ENCODE results near the gene QSER1. TPM values are rescaled to one million over a fixed set of nuclear protein-coding genes. Genes with fewer than 3 reads are reported as not detected.
A peak's percentile ranks its signal among the peaks of the same experiment; 100 is the strongest.
"Not testable (repeated sequence)": the region's sequence is repeated elsewhere in the genome, so short reads cannot be mapped to it uniquely, and the experiment has no call there.

The QSER1 gene
- total RNA-seq, 1 experiment from 2014 or later, result 5.7 TPM

GRCh38 chr11:33001281-33001680 lies 108.7 kb downstream of the QSER1 start:
- DNase-seq, result no peak

DNA sequence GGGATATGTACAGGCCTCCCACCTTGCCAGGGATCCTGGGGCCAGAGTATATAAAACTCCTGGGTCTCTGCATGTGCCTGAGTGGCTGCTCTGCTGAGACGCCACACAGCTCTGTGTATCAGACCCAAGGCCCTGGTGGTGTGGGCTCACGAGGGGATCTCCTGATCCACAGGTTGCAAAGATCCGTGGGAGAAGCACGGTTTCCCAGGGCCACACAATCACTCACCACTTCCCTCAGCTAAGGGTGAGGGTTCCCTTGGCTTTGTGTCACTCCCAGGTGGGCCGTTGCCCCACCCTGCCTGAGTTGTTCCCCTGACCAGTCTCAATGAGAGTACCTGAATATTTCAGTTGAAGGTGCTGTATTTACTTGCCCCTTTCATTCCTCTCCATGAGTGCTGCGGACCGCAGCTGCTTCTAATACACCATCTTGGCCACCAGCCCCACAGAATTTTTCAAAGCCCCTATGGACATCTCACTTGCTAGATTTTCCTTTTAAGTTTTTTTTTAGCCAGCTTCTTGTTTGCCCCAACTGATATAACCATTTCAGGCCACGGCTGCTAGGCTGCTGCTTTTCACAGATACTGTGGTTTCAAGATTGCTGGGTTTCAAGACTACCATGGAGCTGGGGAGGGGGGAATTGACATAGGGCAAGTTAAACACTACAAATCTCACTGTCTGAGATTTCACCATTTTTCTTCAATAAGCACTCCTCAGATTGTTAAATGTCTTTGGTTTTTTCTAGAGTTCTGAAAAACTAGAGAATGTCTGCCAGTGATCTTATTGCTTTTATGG lies 109.3 kb downstream of the QSER1 start:
- Histone ChIP-seq H3K4me3 (no peak overlapping the region), H3K36me3 (no peaks in the 10 kb centered on the region), H3K27me3 (no peaks in the 10 kb centered on the region), H3K9me3 (no peaks in the 10 kb centered on the region)
- DNase-seq, result no peak

More at GRCh38 chr11:33001281-33001680, 108.7 kb downstream of the QSER1 start:
- Histone ChIP-seq H3K36me3 (no peaks in the 10 kb centered on the region), H3K9me3 (no peaks in the 10 kb centered on the region), H3K27me3 (no peaks in the 10 kb centered on the region), H3K4me3 (no peak overlapping the region)

DNA sequence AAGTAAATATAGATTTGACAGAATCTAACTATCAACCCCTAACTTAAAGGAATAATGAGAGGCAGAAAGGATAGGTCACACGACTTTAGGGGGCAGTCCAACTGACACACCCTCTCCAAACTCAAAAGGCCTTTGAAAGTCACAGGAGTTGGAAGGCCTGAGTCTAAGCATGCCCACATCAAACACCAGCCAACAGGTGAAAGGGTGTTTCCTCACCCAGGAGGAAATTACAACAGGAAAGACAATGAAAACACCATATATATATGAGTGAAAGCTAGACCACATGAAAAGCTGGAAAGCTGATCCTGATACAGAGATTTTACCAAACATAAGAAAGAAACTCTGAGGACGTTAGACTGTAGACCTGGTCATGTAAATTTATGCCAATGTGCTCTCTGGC lies 112.6 kb downstream of the QSER1 start:
- Histone ChIP-seq H3K27me3 (no peaks in the 10 kb centered on the region), H3K4me3 (no peak overlapping the region), H3K36me3 (no peaks in the 10 kb centered on the region), H3K9me3 (no peaks in the 10 kb centered on the region)
- no peak for DNase-seq

DNA sequence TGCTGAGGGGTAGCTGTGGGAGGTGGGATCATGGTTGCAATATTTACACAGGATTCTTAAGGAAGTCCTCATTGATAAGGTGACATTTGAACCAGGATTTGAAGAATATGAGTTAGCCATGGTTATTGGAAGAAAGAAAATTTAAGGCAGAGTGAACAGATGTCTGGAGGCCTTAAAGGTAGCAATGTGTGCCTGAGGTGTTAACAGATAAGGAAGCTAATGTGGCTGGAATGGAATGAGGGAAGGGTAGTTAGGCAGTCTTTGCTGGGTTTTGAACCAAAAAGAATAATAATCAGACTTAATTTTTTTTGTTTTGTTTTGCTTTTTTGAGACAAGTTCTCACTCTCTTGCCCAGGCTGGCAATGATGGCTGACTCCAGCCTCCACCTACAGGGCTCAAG lies 113.4 kb downstream of the QSER1 start:
- DNase-seq, result no peak
- no peaks in the 10 kb centered on the region for H3K27me3 ChIP-seq

DNA sequence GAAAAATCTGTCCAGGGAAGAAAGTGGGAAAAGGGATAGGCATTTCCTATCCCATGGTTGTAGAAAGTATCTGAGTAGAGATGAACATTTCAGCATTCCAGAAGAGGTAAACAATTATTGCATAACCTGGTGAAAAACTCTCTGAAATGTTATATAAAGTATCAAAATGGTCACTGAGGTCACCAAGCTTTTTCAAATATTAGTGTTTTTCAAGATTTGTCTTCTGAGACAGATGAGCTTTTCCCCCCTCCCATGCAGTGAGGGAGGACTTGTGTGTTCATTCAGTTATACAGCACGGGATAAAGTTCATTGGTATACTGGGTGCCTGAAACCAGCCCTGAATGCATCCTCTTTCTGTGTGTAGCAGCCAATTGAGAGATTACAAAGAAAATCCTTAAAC lies 121.1 kb downstream of the QSER1 start:
- no peak for DNase-seq
- H3K9me3 ChIP-seq, result no peaks in the 10 kb centered on the region
- H3K36me3 ChIP-seq, result no peaks in the 10 kb centered on the region
- H3K27me3 ChIP-seq, result no peaks in the 10 kb centered on the region
- H3K4me3 ChIP-seq, result no peak overlapping the region

More for the DNA sequence above, 113.4 kb downstream of the QSER1 start:
- H3K4me3 ChIP-seq, result no peak overlapping the region
- no peaks in the 10 kb centered on the region for H3K36me3 ChIP-seq
- H3K9me3 ChIP-seq, result no peaks in the 10 kb centered on the region

DNA sequence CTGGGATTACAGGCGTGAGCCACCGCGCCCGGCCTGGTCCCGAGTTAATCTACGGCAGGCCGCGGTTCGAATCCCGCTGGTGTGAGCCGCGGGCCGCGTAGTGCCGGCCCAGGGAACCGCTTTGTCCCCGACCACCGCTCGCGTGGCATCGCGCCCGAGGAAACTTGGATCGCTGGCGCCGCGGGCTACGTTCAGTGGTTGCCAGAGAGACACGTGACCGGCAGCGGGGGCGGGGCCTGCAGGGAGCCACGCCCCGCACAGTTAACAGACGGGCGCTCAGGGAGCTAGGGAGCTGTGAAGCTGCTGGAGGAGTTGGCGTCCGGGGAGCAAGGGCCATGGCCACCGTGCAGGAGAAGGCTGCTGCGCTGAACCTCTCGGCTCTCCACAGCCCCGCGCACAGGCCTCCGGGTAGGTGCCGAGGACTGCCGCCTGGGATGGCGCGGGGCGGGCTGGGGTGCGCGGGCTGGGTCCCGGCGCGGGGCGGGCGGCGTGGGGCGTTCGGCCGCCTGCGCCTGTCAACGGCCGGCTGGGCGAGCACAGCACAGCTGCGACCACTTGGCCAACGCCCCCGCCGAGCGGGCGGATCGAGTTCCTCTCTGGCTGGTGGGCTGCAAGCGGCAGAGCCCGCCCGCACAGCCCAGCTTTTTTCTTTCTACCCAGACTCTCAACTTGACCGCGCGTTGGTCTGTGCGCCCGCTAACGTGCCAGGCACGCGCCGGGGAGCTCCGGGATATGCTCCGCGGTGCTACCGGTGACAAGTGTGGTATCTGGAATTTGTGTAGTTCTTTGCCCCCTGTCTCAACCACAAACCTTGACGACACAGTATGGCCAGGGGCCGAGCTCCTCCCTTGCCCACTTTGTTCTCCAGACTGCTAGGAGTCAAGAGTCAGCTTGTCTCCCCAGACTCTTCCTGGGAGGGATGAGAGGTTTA lies 123.3 kb downstream of the QSER1 start, which contains the start of gene DEPDC7:
Gene DEPDC7, plus strand, starts transcription at position 258 of the 931 bp plus-strand sequence. Its CDS starts 78 bp downstream, at position 336.
- H3K4me3 ChIP-seq, result peak within 1 kb of the TSS; percentile 59
- peak; percentile 83 for DNase-seq
- H3K27me3 ChIP-seq, result no peaks in the 10 kb centered on the region
- no peaks in the 10 kb centered on the region for H3K36me3 ChIP-seq
- no peaks in the 10 kb centered on the region for H3K9me3 ChIP-seq

DNA sequence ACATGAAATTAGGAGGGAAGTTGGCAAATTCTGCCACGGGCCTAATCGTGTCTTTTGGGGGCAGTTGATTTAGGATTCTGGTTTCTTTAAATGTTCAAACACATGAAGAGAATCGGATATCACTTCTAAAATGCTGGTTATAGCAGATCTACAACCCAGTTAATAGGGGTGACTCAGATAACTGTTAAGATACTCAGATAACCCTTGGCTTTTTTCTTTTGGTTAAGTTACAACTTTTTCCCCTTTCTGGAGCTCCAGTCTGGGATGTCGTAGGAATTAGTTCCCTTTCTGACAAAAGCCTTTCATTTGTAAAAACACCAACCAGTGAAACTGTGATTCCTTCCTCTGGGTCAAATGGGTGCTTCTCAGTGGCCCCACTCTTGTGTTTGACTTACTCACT lies 124.0 kb downstream of the QSER1 start:
- H3K36me3 ChIP-seq, result no peaks in the 10 kb centered on the region
- H3K9me3 ChIP-seq, result no peaks in the 10 kb centered on the region
- H3K4me3 ChIP-seq, result peak overlapping the region; percentile 59
- DNase-seq, result no peak
- no peaks in the 10 kb centered on the region for H3K27me3 ChIP-seq

- no peak overlapping the region for H3K4me3 ChIP-seq
- no peaks in the 10 kb centered on the region for H3K36me3 ChIP-seq
- H3K27me3 ChIP-seq, result no peaks in the 10 kb centered on the region
- DNase-seq, result no peak
- no peaks in the 10 kb centered on the region for H3K9me3 ChIP-seq
Measured at GRCh38 chr11:33017478-33017877, 124.9 kb downstream of the QSER1 start.

GRCh38 chr11:33017965-33018364 lies 125.4 kb downstream of the QSER1 start:
- Histone ChIP-seq H3K27me3 (no peaks in the 10 kb centered on the region), H3K9me3 (no peaks in the 10 kb centered on the region), H3K4me3 (no peak overlapping the region), H3K36me3 (no peaks in the 10 kb centered on the region)
- DNase-seq, result no peak

- no peaks in the 10 kb centered on the region for H3K27me3 ChIP-seq
- H3K9me3 ChIP-seq, result no peaks in the 10 kb centered on the region
- no peak overlapping the region for H3K4me3 ChIP-seq
- H3K36me3 ChIP-seq, result no peaks in the 10 kb centered on the region
- DNase-seq, result no peak
Measured at GRCh38 chr11:33018840-33019239, 126.2 kb downstream of the QSER1 start.

DNA sequence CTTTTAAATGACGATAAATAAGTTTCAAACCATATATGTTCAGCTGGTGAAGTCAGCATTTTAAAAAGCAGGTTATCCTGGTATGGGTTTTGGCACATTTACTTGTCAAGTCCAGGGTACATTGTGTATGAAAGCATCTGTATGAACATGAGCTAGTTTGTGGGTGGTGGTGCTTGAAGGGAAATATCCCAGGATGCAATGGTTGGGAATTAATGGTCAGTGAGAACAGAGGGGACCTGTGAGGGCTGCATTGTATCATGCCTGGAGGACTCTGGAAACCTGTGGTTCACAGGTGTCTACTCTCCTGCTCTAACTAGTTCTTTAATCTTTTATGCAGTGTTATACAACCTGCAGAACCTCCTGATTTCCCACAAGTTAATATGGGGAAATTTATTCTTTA lies 128.9 kb downstream of the QSER1 start:
- no peak overlapping the region for H3K4me3 ChIP-seq
- DNase-seq, result no peak
- H3K9me3 ChIP-seq, result no peaks in the 10 kb centered on the region
- H3K27me3 ChIP-seq, result no peaks in the 10 kb centered on the region
- no peaks in the 10 kb centered on the region for H3K36me3 ChIP-seq

GRCh38 chr11:33021937-33022336 lies 129.3 kb downstream of the QSER1 start:
- Histone ChIP-seq H3K27me3 (no peaks in the 10 kb centered on the region), H3K36me3 (no peaks in the 10 kb centered on the region), H3K9me3 (no peaks in the 10 kb centered on the region), H3K4me3 (no peak overlapping the region)
- no peak for DNase-seq

DNA sequence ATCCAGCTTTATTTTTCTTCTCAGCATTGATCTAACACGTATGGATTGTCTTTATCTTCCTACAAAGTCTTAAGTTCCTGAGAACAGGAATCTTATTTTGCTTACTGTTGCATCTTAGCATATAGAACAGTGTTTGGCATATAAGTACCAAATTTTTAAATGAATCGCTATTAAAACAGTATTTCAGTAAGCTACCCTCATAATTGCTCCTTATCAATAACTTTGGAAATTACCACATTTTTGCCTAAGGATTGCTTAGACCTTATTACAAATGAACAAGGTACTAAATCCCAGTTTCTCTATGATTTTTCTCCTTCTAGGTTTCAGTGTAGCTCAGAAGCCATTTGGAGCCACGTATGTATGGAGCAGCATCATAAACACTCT lies 132.7 kb downstream of the QSER1 start:
- H3K27me3 ChIP-seq, result no peaks in the 10 kb centered on the region
- no peaks in the 10 kb centered on the region for H3K36me3 ChIP-seq
- H3K9me3 ChIP-seq, result no peaks in the 10 kb centered on the region
- H3K4me3 ChIP-seq, result no peak overlapping the region
- DNase-seq, result no peak

DNA sequence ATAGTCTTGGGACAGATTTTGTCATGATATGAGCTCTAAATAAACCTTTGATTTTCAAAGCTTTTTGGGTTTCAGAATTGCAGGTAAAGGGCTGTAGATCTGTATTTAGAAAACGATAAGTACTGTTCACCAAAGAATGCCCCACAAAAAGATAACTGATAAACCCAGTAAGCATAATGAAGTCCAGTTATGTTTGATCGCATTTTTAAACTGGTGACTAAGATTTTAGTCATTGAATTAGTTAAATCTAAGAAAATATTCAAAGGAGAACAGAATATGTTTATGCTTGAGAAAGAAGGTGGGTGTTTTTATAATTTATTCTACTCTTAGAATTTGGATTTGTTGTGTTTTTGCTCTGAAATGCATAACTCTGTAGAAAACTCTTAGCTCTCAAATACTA lies 134.6 kb downstream of the QSER1 start:
- Histone ChIP-seq H3K36me3 (no peaks in the 10 kb centered on the region), H3K27me3 (no peaks in the 10 kb centered on the region), H3K9me3 (no peaks in the 10 kb centered on the region), H3K4me3 (no peak overlapping the region)
- DNase-seq, result no peak

GRCh38 chr11:33027846-33028536 lies 135.4 kb downstream of the QSER1 start:
- no peak overlapping the region for H3K4me3 ChIP-seq
- no peaks in the 10 kb centered on the region for H3K36me3 ChIP-seq
- no peaks in the 10 kb centered on the region for H3K9me3 ChIP-seq
- no peaks in the 10 kb centered on the region for H3K27me3 ChIP-seq
- no peak for DNase-seq

DNA sequence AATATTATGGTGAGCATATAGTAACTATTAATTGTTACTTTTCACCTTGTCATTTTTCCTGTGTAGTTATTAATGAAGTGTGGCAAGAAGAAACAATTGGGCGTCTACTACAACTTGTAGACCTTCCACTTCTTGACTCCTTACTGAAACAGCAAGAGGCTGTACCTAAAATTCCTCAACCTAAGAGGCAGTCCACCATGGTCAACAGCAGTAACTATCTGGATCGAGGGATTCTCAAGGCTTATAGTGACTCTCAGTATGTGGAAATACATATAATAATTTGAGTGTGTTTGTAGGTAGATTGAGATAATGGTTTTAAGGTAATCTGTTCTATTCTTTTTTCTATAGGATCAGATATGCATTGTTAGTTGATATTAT lies 135.9 kb downstream of the QSER1 start:
- H3K4me3 ChIP-seq, result no peak overlapping the region
- no peak for DNase-seq
- H3K27me3 ChIP-seq, result no peaks in the 10 kb centered on the region
- H3K9me3 ChIP-seq, result no peaks in the 10 kb centered on the region
- H3K36me3 ChIP-seq, result no peaks in the 10 kb centered on the region

- H3K27me3 ChIP-seq, H3K36me3 ChIP-seq, H3K4me3 ChIP-seq, DNase-seq, H3K9me3 ChIP-seq: not testable (repeated sequence)
Measured at GRCh38 chr11:33029218-33029617, 136.6 kb downstream of the QSER1 start.

Data from MG63 (cell line).